LNCAP (cell line): Measurements from ENCODE around the gene SMARCB1.

ENCODE experiments used
- TF ChIP-seq, protein P1 (sequence below): fragments of 450-650 bp; IDR thresholded peaks from 2 replicates; pipeline ENCODE4 v1.5.1; 2017; ENCODE audit warnings: mild to moderate bottlenecking

The SMARCB1 gene

DNA sequence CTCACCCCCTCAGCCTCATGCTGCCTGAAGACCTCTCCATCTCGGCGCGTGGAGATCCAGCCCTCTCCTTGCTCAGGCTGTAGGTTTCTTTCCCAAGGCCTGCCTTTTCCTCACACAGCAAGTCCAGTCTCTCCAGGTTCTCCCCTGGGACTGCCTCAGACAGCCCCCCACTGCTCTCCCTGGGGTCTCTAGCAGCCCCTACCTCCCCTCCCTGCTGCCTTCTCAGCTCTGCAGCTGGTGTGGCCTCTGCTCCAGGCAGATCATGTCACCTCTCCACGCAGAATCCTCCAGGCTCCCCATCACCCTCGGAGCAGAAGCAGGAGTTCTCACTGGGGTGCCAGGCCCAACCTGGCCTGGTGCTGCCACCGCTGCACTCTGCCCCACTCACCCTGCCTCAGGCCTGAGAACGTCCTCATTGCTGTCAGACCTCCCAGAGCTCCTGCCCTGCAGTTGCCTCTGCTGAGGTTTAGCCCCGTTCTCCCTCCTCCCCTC is 15.2 kb downstream of the SMARCB1 start:
- TF ChIP-seq, protein P1, sequence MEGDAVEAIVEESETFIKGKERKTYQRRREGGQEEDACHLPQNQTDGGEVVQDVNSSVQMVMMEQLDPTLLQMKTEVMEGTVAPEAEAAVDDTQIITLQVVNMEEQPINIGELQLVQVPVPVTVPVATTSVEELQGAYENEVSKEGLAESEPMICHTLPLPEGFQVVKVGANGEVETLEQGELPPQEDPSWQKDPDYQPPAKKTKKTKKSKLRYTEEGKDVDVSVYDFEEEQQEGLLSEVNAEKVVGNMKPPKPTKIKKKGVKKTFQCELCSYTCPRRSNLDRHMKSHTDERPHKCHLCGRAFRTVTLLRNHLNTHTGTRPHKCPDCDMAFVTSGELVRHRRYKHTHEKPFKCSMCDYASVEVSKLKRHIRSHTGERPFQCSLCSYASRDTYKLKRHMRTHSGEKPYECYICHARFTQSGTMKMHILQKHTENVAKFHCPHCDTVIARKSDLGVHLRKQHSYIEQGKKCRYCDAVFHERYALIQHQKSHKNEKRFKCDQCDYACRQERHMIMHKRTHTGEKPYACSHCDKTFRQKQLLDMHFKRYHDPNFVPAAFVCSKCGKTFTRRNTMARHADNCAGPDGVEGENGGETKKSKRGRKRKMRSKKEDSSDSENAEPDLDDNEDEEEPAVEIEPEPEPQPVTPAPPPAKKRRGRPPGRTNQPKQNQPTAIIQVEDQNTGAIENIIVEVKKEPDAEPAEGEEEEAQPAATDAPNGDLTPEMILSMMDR: no peak

DNA sequence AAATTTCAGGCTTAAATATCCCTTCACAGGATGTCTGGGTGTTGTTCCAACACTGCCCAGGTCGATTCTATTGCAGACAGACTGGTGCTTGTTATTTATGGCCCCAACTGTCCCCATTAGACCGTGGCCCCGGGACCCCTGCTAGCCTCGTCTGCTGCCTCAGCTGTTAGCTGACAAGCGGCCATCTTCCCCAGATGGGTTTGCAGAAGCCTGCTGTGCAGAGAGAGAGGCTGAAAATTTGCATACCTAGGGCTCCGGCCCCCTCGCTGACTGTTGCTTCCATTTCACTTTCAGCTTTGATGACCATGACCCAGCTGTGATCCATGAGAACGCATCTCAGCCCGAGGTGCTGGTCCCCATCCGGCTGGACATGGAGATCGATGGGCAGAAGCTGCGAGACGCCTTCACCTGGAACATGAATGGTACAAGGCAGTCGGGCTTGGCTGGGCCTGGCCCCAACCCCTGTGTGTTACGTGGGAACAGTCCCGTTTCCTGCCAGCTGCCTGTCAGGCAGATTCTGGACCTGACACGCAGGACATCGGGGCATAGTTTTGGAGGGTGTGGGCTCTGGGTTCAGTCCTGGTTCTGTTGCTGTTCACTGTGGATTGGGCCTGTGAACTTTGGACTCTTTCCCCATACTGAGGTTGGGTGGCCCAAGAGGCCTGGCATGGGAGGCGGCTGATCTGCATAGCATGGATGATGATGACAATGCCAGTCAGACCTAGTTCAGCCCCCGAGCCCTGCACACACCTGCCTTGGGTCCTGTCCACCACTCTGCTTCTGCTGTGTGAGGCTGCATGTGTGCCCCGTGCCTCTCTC is 16.4 kb downstream of the SMARCB1 start:
- TF ChIP-seq, protein P1: no peak

DNA sequence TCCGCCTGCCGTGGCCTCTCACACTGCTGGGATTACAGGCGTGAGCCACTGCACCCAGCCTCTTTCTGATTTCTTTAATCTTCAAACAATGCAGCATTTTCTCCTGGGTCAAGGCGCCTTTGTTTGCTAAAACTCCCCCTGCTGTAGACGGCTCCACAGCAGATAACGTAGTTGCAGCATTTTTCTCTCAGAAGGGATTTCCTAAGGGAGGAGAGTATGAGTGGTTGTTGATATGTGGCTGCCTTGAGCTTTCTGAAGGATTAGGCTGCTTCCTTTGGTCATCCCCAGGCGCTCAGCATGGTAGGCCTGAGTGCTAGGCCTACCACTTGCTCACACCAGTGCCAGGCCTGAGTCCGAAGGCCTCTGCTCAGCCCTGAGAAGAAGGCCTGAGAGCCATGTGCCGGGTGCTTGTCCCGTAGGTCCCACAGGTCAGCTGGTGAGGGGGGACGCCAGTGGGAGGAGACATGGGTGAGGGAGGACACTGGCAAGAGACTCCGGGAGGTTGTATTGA is 18.1 kb downstream of the SMARCB1 start:
- TF ChIP-seq, protein P1: no peak

DNA sequence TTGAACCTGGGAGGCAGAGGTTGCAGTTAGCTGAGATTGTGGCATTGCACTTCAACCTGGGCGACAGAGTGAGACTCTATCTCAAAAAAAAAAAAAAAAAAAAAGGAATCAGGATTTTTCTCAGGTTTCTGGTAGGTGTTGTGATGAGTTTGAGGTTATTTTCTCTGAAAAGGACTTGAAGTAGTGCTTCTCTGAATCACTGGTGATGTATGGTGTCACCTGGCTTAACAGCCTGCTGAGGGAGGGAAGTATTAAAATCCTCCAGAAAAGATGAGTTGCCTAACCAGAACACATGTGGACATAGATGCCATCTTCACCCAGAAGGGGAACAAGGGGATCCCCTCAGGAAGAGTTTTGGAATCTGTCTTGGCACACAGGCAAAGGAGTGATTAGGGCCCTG is 20.1 kb downstream of the SMARCB1 start:
- TF ChIP-seq, protein P1: no peak

DNA sequence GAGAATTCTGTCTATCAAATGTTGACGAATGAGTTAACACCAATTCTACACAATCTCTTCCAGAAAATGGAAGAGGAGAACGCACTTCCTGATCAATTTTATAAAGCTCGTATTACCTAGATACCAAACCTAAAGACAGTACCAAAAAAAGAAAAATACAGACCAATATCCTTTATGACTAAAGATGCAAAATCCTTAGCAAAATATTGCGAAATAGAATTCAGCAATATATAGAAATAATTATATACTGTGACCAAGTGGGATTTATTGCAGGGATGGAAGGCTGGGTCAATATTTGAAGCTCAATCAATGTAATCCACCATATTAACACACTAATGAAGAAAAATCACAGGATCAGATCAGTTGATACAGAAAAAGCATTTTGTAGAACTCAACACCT is 25.6 kb downstream of the SMARCB1 start:
- TF ChIP-seq, protein P1: no peak

DNA sequence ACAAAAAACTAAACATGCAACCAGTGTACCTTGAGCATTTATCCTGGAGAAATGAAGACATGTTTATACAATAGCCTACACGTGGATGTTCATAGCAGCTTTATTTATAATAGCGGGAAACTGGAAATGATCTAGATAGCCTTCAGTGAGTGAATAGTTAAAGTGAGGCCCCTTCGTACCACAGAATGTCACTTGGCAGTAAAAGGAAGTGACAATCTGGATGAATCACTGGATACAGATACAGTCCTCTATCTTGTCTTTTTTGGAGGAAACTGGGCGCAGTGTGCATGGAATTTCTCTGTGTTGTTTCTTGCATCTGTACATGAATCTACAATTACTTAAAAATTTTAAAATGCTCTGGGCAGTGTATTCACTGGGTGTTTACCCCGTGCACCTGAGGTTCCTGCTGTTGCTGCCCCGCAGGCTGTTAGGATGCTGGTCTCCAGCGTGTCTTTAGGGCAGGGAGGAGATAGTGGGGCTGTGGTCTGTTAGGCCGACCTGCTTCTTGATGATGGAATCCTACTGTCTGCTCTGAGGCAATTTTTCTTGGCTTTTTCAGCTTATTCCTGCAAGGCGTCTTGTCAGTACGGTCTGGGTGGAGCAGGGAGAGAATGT is 28.9 kb downstream of the SMARCB1 start:
- TF ChIP-seq, protein P1: no peak

DNA sequence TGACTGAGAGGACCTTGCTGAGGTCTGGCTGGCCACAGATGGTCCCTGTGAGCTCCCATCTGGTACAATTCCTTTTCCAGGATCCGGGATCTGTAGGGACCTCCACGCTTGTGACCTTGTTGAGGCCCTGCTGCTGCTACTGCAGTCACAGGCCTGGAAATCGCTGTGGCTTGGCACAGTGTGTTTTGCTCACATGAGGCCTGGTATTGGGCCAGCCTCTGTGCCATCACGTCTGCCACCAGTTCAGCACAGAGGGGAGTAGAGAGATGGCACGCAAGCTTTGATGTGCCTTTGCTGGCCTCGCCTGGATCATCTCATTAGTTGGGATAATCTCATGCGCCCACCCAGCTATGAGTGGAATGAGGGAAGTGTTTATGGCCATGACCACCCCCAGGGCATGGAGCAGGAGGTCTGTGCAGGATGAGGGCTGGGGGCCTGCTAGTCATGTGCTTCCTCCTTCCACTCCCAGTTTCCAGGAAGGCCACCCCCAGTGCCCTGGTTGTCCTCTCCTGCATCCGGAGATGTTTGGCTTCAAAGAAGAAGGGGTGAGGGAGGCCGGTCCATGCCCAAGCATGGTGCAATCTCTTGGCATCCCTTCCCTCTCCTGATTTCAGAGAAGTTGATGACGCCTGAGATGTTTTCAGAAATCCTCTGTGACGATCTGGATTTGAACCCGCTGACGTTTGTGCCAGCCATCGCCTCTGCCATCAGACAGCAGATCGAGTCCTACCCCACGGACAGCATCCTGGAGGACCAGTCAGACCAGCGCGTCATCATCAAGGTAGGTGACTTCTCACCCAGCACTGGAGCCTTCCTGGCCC is 29.6 kb downstream of the SMARCB1 start:
- TF ChIP-seq, protein P1: no peak
